HepG2 (cell line): Measurements from ENCODE around the gene COLEC12. TPM values are rescaled to one million over a fixed set of nuclear protein-coding genes. Genes with fewer than 3 reads are reported as not detected.

Source experiments
- ATAC-seq: fragments of 200-7000 bp; cut with Tn5 transposase; 3 replicates; pipeline ENCODE4 v1.9.1; 2020; ENCODE audit warnings: mild to moderate bottlenecking, moderate library complexity
- BruUV-seq: library from RNA; stranded (reverse); fragments of 400-500 nt; replicated peaks from 2 replicates; lab custom pipeline; 2021; lab: Mats Ljungman, UMichigan
- CTCF ChIA-PET: fragments of 300-600 bp; formaldehyde crosslinking; extraction: SDS; loops from one replicate; lab custom pipeline; 2021; ENCODE audit warnings: low total read pairs, inconsistent platforms, low intra/inter-chr PET ratio; lab: Yijun Ruan, JAX
- POLR2A ChIA-PET: fragments of 350-600 bp; sonication (Branson Sonifier 250); formaldehyde crosslinking; loops from one replicate; lab custom pipeline; 2020; ENCODE audit warnings: antibody characterized with exemption, inconsistent platforms; lab: Yijun Ruan, JAX
- DNase-seq: peaks from one replicate; pipeline ENCODE4 v3.0.0-alpha.2; 2015; ENCODE audit warnings: low spot score
- FAIRE-seq: peaks from 3 replicates; lab custom pipeline; 2011; peaks lifted over from hg19 to GRCh38; lab: Jason Lieb, UNC
- H2AFZ ChIP-seq: one replicate; pipeline ENCODE4 v1.6.1; 2011; ENCODE audit warnings: low read length, inconsistent platforms
- H3K27ac ChIP-seq: fragments of 300-600 bp; 3 replicates; pipeline ENCODE4 v1.8.0; 2011; ENCODE audit warnings: mixed run types, mild to moderate bottlenecking, mixed read lengths, low read length, inconsistent platforms; ENCODE audit not compliant: insufficient read depth; ENCODE audit errors: extremely low read length
- H3K27me3 ChIP-seq, 2 experiments: fragments of 200-600 bp in 1 of 2; 2 replicates in 1 of 2; 3 replicates in 1 of 2; pipeline versions ENCODE4 v1.6.0 to v1.8.0; 2011; ENCODE audit warnings: low read length in 2 of 2, mild to moderate bottlenecking in 2 of 2, moderate library complexity in 2 of 2, inconsistent platforms in 1 of 2; ENCODE audit not compliant: insufficient read depth in 2 of 2, control insufficient read depth in 1 of 2
- H3K36me3 ChIP-seq, 2 experiments: fragments of 200-600 bp in 1 of 2; replicated peaks in 1 of 2; 2 replicates in 1 of 2; 3 replicates in 1 of 2; pipeline versions ENCODE4 v1.5.1 to v1.8.0; 2011; ENCODE audit warnings: low read length in 2 of 2, inconsistent platforms in 1 of 2; ENCODE audit not compliant: insufficient read depth in 2 of 2, control insufficient read depth in 1 of 2
- H3K4me1 ChIP-seq: 2 replicates; pipeline ENCODE4 v1.5.1; 2012; ENCODE audit warnings: low read length, inconsistent platforms; ENCODE audit not compliant: insufficient read depth
- H3K4me2 ChIP-seq: 2 replicates; pipeline ENCODE4 v1.6.0; 2011; ENCODE audit warnings: low read depth, low read length, inconsistent platforms
- H3K4me3 ChIP-seq, 3 experiments: fragments of 200-600 bp in 1 of 3; sonication (generic), shearing (Covaris generic) in 1 of 3; replicated peaks in 1 of 3; 2 replicates each; pipeline ENCODE4 v1.5.1; 2011 to 2016; ENCODE audit warnings: low read length in 3 of 3, inconsistent platforms in 2 of 3, low read depth in 2 of 3, mild to moderate bottlenecking in 2 of 3, control low read depth in 1 of 3, mixed read lengths in 1 of 3; ENCODE audit not compliant: insufficient read depth in 1 of 3
- H3K79me2 ChIP-seq: one replicate; pipeline ENCODE4 v1.6.1; 2011; ENCODE audit warnings: low read length, inconsistent platforms; ENCODE audit not compliant: insufficient read depth
- H3K9ac ChIP-seq: 2 replicates; pipeline ENCODE4 v1.6.0; 2011; ENCODE audit warnings: mild to moderate bottlenecking, low read depth, low read length, inconsistent platforms; ENCODE audit not compliant: insufficient read depth
- H3K9me3 ChIP-seq: 2 replicates; pipeline ENCODE4 v1.5.1; 2012; ENCODE audit warnings: mild to moderate bottlenecking, low read length
- H4K20me1 ChIP-seq: 2 replicates; pipeline ENCODE4 v1.6.0; 2011; ENCODE audit warnings: inconsistent platforms, mild to moderate bottlenecking, low read length, moderate library complexity; ENCODE audit not compliant: insufficient read depth
- BRF2 ChIP-seq: sonication (generic); formaldehyde crosslinking; IDR thresholded peaks from 2 replicates; pipeline ENCODE4 v1.8.1; 2022; ENCODE audit warnings: mild to moderate bottlenecking, missing genetic modification reagents
- CREBL2 ChIP-seq: sonication (generic); formaldehyde crosslinking; IDR thresholded peaks from 2 replicates; pipeline ENCODE4 v1.8.1; 2023; ENCODE audit warnings: missing genetic modification reagents, mild to moderate bottlenecking, borderline replicate concordance
- GMEB2 ChIP-seq: IDR thresholded peaks from 2 replicates; pipeline ENCODE4 v1.6.1; 2016; ENCODE audit warnings: missing biosample characterization, missing genetic modification reagents, low read depth
- NFIB ChIP-seq: sonication (generic); formaldehyde crosslinking; IDR thresholded peaks from 2 replicates; pipeline ENCODE4 v1.9.0; 2021; ENCODE audit warnings: missing genetic modification reagents, mild to moderate bottlenecking, borderline replicate concordance
- RCOR2 ChIP-seq: IDR thresholded peaks from 2 replicates; pipeline ENCODE4 v1.6.1; 2016; ENCODE audit warnings: missing biosample characterization, missing genetic modification reagents
- TCF7L2 ChIP-seq: IDR thresholded peaks from 2 replicates; pipeline ENCODE4 v1.6.1; 2011; ENCODE audit warnings: mild to moderate bottlenecking, low read depth, low read length, moderate library complexity
- TP53 ChIP-seq: sonication (generic); formaldehyde crosslinking; conservative IDR thresholded peaks from 2 replicates; pipeline ENCODE4 v1.4.0; 2020; ENCODE audit warnings: missing genetic modification reagents
- TRIM24 ChIP-seq: sonication (generic); formaldehyde crosslinking; IDR thresholded peaks from 2 replicates; pipeline ENCODE4 v1.8.0; 2022; ENCODE audit warnings: mild to moderate bottlenecking, missing genetic modification reagents
- ZBTB14 ChIP-seq: sonication (generic); formaldehyde crosslinking; IDR thresholded peaks from 2 replicates; pipeline ENCODE4 v1.4.0; 2020; ENCODE audit warnings: missing genetic modification reagents
- ZHX2 ChIP-seq, 2 experiments: sonication (generic) in 1 of 2; formaldehyde crosslinking in 1 of 2; IDR thresholded peaks; 2 replicates each; pipeline versions ENCODE4 v1.6.1 to v1.9.0; 2014 to 2022; ENCODE audit warnings: antibody characterized with exemption in 1 of 2, borderline replicate concordance in 1 of 2, inconsistent platforms in 1 of 2, low read depth in 1 of 2, missing genetic modification reagents in 1 of 2
- ZNF44 ChIP-seq: sonication (generic); formaldehyde crosslinking; IDR thresholded peaks from 2 replicates; pipeline ENCODE4 v1.5.1; 2020; ENCODE audit warnings: mild to moderate bottlenecking, missing genetic modification reagents
- ZNF768 ChIP-seq: sonication (generic); formaldehyde crosslinking; IDR thresholded peaks from 2 replicates; pipeline ENCODE4 v1.4.0; 2020; ENCODE audit warnings: missing genetic modification reagents
- WGBS: methylation state at CpG from one replicate; pipeline ENCODE4 v1.1.6; 2017; ENCODE audit warnings: low lambda C conversion rate; 5-methylcytosine and 5-hydroxymethylcytosine counted together
- in situ Hi-C: cut with HindIII; loops from 2 replicates; pipeline ENCODE4 v1.10.0; 2017; ENCODE audit warnings: low pct_unique_long_range_greater_than_20kb; ENCODE audit not compliant: extremely low pct_ligation_motif_present
- intact Hi-C: fragments of 100-400 bp; cut with micrococcal nuclease; formaldehyde crosslinking; loops from one replicate; pipeline ENCODE4 v1.10.0; 2022; ENCODE audit not compliant: unreplicated experiment
- polyA plus RNA-seq, 8 experiments: library from polyadenylated mRNA; depleted of rRNA in 3 of 8; stranded (reverse) in 7 of 8; unstranded in 1 of 8; fragments of >200 nt; fragmentation: Illumina TruSeq in 4 of 8; extraction: Trizol in 4 of 8; gene quantifications; 2 replicates each; pipeline versions ENCODE4 v1.2.1 to v1.2.3, GENCODE V29; 2011 to 2016; ENCODE audit warnings: low read depth in 4 of 8, missing spikeins in 1 of 8, mixed read lengths in 1 of 8; ENCODE audit not compliant: insufficient read depth in 1 of 8
- total RNA-seq, 5 experiments: library from RNA; depleted of rRNA; stranded (reverse); fragments of >200 nt; fragmentation: Illumina TruSeq; extraction: Trizol; gene quantifications; 2 replicates each; pipeline ENCODE4 v1.2.3, GENCODE V29; 2016; ENCODE audit warnings: low read depth in 1 of 5

The COLEC12 gene
- total and polyA plus RNA-seq, 2 of the 13 experiments (the other 11 are each of a cell fraction or from before 2014, with no cell fraction given) = 0.02 to 0.11 TPM

GRCh38 chr18:456361-457139 lies 44.0 kb downstream of the COLEC12 start:
- no peaks in the 10 kb centered on the region for H3K36me3 ChIP-seq
- 66% methylated on average over 22 of the region's 22 CpGs for WGBS
- FAIRE-seq (no peak), ATAC-seq (no peak), DNase-seq (no peak)
- no peak overlapping the region for H3K9ac ChIP-seq
- in situ Hi-C loops = no loop called here
- H3K4me1 ChIP-seq = no peaks in the 10 kb centered on the region
- no TSS peak for BruUV-seq
- TF ChIP-seq CREBL2 (CRISPR knock-in tag) (no peak), TRIM24 (no peak), BRF2 (CRISPR knock-in tag) (no peak), RCOR2 (CRISPR knock-in tag) (no peak), TP53 (CRISPR knock-in tag) (no peak), ZNF44 (CRISPR knock-in tag) (no peak), GMEB2 (CRISPR knock-in tag) (no peak), NFIB (CRISPR knock-in tag) (no peak), ZNF768 (CRISPR knock-in tag) (no peak), ZBTB14 (CRISPR knock-in tag) (no peak), ZHX2 (IDR thresholded peaks at IDR 0.05; ENCODE audit: low read depth) (no peak), ZHX2 (CRISPR knock-in tag; IDR thresholded peaks at IDR 0.05; ENCODE audit: borderline replicate concordance) (no peak), TCF7L2 (no peak)
- no peaks in the 10 kb centered on the region for H3K79me2 ChIP-seq
- no peaks in the 10 kb centered on the region for H3K9me3 ChIP-seq
- H3K27me3 ChIP-seq = peaks cover 0 to 7% of the 10 kb centered on the region in 2 experiments; a peak in 1 of 5 replicates
- ChIA-PET POLR2A (no interaction called here), CTCF (no interaction called here)
- H3K27ac ChIP-seq = no peak overlapping the region
- no peak overlapping the region for H3K4me3 ChIP-seq
- H2AFZ ChIP-seq = no peak overlapping the region
- no peaks in the 10 kb centered on the region for H4K20me1 ChIP-seq
- intact Hi-C loops = no loop called here
- no peak overlapping the region for H3K4me2 ChIP-seq
